Effector memory CD4-positive, alpha-beta T cell (primary cell): Measurements from ENCODE around the gene FAM219B.
"Not testable (repeated sequence)": the region's sequence is repeated elsewhere in the genome, so short reads cannot be mapped to it uniquely, and the experiment has no call there.

ENCODE experiments used
- DNase-seq, 3 donors: peaks; one replicate each; pipeline ENCODE4 v3.0.0-alpha.2; 2020
- H3K27ac ChIP-seq: 2 replicates; pipeline ENCODE4 v1.7.0; 2013; ENCODE audit warnings: mild to moderate bottlenecking, low read length, moderate library complexity; ENCODE audit not compliant: insufficient read depth, poor library complexity, severe bottlenecking
- H3K27me3 ChIP-seq: replicated peaks from 2 replicates; pipeline ENCODE4 v1.7.0; 2013; ENCODE audit warnings: mild to moderate bottlenecking, low read length; ENCODE audit not compliant: insufficient read depth, control insufficient read depth, poor library complexity, severe bottlenecking
- H3K36me3 ChIP-seq: 2 replicates; pipeline ENCODE4 v1.7.0; 2013; ENCODE audit warnings: mild to moderate bottlenecking, low read length, moderate library complexity; ENCODE audit not compliant: control insufficient read depth, insufficient read depth
- H3K4me1 ChIP-seq: 2 replicates; pipeline ENCODE4 v1.7.0; 2013; ENCODE audit warnings: low read length, mild to moderate bottlenecking; ENCODE audit not compliant: control insufficient read depth, insufficient read depth, poor library complexity, severe bottlenecking
- H3K4me3 ChIP-seq: 2 replicates; pipeline ENCODE4 v1.7.0; 2013; ENCODE audit warnings: low read length, low read depth, mild to moderate bottlenecking; ENCODE audit not compliant: insufficient read depth, poor library complexity, severe bottlenecking
- H3K9me3 ChIP-seq: 2 replicates; pipeline ENCODE4 v1.7.0; 2013; ENCODE audit warnings: mild to moderate bottlenecking, low read length, moderate library complexity; ENCODE audit not compliant: control insufficient read depth
- total RNA-seq, 3 donors: gene quantifications; one replicate each; lab custom pipeline; 2026; lab: John Stamatoyannopoulos, UW

The FAM219B gene, protein sequence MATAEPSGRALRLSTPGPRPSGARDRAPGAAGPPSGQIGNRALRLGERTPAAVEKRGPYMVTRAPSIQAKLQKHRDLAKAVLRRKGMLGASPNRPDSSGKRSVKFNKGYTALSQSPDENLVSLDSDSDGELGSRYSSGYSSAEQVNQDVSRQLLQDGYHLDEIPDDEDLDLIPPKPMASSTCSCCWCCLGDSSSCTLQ
- 35.8 to 50.9 (median 42.0) reads per million in 3 donors for total RNA-seq

GRCh38 chr15:74906450-74907162 is at the start of gene FAM219B:
TSS of gene FAM219B (minus strand) at chr15:74906851. CDS start at chr15:74906800, 51 bp downstream.
- peak within 1 kb of the TSS; percentile 84 for H3K27ac ChIP-seq
- no peaks in the 10 kb centered on the region for H3K9me3 ChIP-seq
- DNase-seq = peak; percentile 50 to 72 (median 57)
- H3K36me3 ChIP-seq = no peaks in the 10 kb centered on the region
- H3K27me3 ChIP-seq = no peaks in the 10 kb centered on the region
- peaks cover 19% of the 10 kb centered on the region for H3K4me1 ChIP-seq
- peak within 1 kb of the TSS; percentile 96 for H3K4me3 ChIP-seq

DNA sequence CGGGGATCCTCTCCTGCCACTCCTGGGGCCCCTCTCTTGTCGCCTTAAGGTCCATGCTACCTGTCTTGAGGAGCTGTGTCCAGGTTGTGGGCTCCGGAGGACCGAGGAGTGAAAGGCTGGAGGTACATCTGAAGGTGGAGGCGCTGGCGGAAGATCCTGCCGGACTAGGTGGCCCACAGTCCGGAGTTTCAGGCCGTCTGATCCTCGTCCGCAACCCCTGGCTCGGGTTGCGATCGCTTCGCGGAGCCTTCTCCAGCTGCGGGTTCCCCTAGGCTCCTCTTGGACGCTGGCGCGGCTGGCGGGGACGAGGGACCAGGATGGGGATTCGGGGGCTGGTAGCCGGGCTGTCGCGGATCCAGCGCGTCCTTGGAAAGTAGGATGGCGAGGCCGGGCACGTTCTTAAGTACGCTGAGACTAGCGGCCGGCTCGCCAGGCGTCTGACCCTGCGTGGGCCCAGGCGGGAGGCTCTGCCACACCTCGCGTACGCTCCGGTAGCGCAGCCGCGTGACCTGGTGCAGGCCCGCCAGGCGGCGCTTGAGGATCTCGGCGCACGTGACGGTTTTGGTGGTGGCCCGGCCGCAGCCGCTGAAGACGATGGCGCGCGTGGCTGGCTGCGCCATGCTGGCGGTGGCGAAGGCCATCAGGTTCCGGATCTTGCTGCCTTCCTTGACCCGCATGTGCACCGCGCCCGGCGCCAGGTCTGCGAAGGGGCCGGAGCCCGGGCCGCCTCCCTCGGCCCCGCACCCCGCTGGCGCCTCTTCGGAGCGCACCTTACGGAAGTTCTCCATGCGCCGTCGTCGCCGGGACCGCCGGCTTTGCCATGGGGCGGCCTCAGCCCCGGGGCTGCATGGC is 49.4 kb upstream of the FAM219B start:
- H3K4me1 ChIP-seq = peaks cover 36% of the 10 kb centered on the region
- H3K27ac ChIP-seq = no peak overlapping the region
- H3K9me3 ChIP-seq = no peaks in the 10 kb centered on the region
- H3K4me3 ChIP-seq = peak overlapping the region; percentile 57
- peak; percentile 20 to 27 (median 25) for DNase-seq
- peaks cover 30% of the 10 kb centered on the region for H3K27me3 ChIP-seq
- no peaks in the 10 kb centered on the region for H3K36me3 ChIP-seq

- DNase-seq = no peak
- H3K9me3 ChIP-seq = no peaks in the 10 kb centered on the region
- no peak overlapping the region for H3K27ac ChIP-seq
- H3K27me3 ChIP-seq = peaks cover 30% of the 10 kb centered on the region
- H3K36me3 ChIP-seq = no peaks in the 10 kb centered on the region
- H3K4me3 ChIP-seq = no peak overlapping the region
- peaks cover 36% of the 10 kb centered on the region for H3K4me1 ChIP-seq
These were observed 48.4 kb upstream of the FAM219B start for GRCh38 chr15:74955017-74955416.

DNA sequence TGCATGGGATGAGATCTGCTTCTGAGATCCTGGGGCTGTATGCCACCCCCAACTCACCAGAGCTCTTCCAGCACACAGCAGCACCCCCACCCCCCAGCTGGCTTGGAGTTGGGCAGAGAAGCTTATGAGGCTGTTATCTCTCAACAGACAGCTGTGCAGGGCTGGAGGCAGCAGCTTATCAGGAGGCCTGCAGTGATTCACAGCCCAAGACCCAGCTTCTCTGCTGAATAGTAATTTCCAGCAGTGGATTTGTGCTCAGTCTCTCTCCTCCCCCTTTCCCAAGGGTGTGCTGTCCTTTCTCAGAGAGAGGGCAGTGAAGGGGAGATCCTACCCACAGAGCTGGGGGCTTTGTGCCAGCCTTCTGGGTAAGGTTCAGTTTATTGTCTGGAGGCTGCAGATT is 47.9 kb upstream of the FAM219B start:
- Histone ChIP-seq H3K4me1 (peaks cover 36% of the 10 kb centered on the region), H3K9me3 (no peaks in the 10 kb centered on the region), H3K27me3 (peaks cover 29% of the 10 kb centered on the region), H3K27ac (no peak overlapping the region), H3K36me3 (no peaks in the 10 kb centered on the region), H3K4me3 (no peak overlapping the region)
- DNase-seq = no peak

DNA sequence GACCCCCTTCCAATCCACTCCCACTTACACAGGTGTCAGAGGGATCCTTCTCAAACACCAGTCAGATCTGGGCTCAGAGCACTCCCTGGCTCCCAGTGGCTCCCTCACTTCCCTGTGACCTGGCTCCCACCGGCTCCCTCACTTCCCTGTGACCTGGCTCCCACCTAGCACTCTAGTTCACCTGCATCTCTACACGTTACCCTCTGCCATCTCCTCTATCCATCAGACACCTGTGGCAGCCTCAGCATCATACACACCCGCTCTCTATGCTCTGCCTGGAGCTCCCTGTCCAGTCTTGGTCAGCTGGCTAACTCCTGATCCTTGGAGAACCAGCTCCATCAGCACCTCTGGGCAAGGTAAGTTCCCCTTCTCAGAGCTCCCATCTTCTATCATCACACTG is 44.4 kb upstream of the FAM219B start:
- DNase-seq = no peak
- Histone ChIP-seq H3K27ac (no peak overlapping the region), H3K4me1 (peaks cover 5% of the 10 kb centered on the region), H3K4me3 (no peak overlapping the region), H3K36me3 (no peaks in the 10 kb centered on the region), H3K9me3 (no peaks in the 10 kb centered on the region), H3K27me3 (no peaks in the 10 kb centered on the region)

DNA sequence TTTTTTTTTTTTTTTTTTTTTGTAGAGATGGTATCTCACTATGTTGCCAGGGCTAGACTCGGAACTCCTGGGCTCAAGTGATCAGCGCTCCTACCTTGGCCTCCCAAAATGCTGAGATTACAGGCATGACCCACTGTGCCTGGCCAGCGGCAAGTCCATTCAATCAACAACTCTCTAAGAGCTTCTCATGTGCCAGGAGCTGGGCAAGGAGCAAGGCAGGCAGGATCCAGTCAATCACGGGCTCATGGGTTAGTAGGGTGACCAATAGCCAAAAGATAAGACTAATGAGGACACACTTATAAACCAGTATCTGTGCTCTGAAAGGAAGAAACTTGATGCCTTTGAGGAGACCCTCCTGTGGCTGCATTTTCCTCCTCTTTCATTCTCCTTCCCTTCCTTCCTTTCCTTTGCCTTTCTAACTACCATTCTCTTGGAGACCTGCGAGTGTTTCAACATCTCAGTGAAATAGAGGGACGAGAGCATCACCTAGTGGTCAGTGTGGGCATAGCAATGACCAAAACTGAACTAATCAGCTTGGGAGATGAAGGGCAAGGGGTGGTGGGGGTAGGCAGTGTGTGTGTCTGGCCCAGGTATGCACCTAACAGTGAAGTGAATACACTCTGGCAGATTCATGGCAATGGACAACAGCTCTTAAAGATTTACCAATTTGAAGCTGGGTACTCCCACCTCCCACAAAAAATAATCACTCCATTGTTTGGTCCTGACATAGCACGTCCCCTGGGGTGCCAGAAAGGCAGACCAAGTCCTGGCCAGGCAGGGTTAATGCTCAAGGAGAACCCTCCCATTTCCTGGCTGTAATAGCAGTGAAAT is 43.6 kb upstream of the FAM219B start:
- Histone ChIP-seq H3K4me3 (no peak overlapping the region), H3K36me3 (no peaks in the 10 kb centered on the region), H3K4me1 (no peaks in the 10 kb centered on the region), H3K27ac (no peak overlapping the region), H3K27me3 (no peaks in the 10 kb centered on the region), H3K9me3 (no peaks in the 10 kb centered on the region)
- peak; percentile 52 to 65 (median 59) for DNase-seq

DNA sequence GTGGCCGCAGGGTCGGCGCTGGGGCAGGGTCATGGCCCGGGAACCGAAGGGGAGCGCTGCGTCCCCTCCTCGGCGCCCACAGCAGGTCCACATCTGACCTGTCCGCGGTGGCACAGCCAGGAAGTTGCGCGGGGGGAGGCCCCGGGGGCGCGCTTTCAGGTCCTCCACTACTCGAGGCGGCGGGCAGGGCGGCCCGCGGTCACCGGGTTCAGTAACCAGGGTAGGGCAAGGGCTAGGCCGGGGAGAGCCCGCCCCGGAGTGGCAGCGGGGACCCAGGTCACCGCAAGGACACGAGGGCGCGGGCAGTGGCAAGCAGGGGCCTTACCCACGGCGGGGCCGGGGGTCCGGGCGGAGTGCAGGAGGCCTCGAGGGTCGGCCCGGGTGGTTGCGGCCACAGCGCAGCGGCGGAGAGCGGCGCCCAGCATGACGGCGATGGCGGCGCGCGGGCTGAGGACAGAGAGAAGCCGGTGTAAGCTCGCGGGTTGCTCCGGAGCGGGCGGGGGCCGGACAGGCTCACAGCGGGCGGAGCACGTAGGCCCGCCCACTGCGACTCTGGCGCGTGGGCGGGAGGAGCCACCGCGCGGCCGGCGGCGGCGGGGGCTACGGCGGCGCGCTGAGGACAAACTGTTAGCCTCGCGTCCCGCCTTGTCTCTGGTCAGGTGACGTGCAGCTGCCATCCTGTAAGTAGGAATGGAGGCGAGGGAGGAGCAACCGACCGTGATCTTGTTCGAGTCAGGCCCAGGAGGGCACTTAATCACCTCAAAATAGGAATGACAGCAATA is 31.1 kb upstream of the FAM219B start, which contains the start of gene COX5A:
Gene COX5A (minus strand): TSS at position 484 of the 782 bp plus-strand sequence. CDS start 59 bp downstream, at position 425.
- H3K36me3 ChIP-seq = no peaks in the 10 kb centered on the region
- DNase-seq = peak; percentile 82 to 89 (median 86)
- no peaks in the 10 kb centered on the region for H3K9me3 ChIP-seq
- peaks cover 14% of the 10 kb centered on the region for H3K4me1 ChIP-seq
- peak within 1 kb of the TSS; percentile 80 for H3K27ac ChIP-seq
- peak within 1 kb of the TSS; percentile 99 for H3K4me3 ChIP-seq
- H3K27me3 ChIP-seq = no peaks in the 10 kb centered on the region

DNA sequence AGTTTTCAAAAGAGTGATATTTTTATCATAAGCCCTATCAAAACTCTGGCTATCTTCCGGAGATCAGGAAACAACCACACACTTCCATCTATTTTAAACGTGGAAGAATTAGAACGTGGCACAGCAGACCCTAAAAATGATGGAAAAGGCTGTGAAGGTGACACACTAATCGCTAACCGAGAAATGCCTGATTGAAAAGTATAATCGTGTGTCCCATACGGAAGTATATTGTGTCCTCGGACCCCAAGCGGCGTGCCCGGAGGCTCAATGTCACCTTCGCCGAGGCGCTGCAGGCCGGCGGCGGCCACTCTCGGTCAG is 30.6 kb upstream of the FAM219B start:
- H3K27ac ChIP-seq = peak overlapping the region; percentile 80
- no peaks in the 10 kb centered on the region for H3K9me3 ChIP-seq
- peaks cover 14% of the 10 kb centered on the region for H3K4me1 ChIP-seq
- peak overlapping the region; percentile 99 for H3K4me3 ChIP-seq
- H3K36me3 ChIP-seq = no peaks in the 10 kb centered on the region
- H3K27me3 ChIP-seq = no peaks in the 10 kb centered on the region
- no peak for DNase-seq

DNA sequence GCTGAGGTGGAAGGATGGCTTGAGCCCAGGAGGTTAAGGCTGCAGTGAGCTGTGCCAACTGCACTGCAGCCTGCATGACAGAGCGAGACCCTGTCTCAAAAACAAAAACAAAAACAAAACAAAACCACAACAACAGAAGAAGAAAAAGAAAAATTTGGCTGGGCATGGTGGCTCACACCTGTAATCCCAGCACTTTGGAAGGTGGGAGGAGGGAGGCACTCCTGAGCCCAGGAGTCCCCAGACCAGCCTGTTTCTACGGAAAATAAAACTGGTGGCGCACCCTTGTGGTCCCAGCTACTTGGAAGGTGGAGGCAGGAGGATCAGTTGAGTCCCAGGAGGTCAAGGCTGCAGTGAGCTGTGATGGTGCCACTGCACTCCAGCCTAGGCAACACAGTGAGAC is 28.5 kb upstream of the FAM219B start:
- peaks cover 14% of the 10 kb centered on the region for H3K4me1 ChIP-seq
- H3K9me3 ChIP-seq, H3K27ac ChIP-seq, H3K36me3 ChIP-seq, DNase-seq, H3K4me3 ChIP-seq, H3K27me3 ChIP-seq: not testable (repeated sequence)
